Fibroblast of the aortic adventitia (primary cell): ENCODE results near the gene MEF2C. TPM values are rescaled to one million over a fixed set of nuclear protein-coding genes. Genes with fewer than 3 reads are reported as not detected.
"Not testable (repeated sequence)": the region's sequence is repeated elsewhere in the genome, so short reads cannot be mapped to it uniquely, and the experiment has no call there.

Source experiments
- DNase-seq: peaks from one replicate; pipeline ENCODE4 v3.0.0-alpha.2; 2010; ENCODE audit warnings: low read depth
- H3K4me3 ChIP-seq: 2 replicates; pipeline ENCODE4 v1.5.1; 2011; ENCODE audit warnings: low read depth, mild to moderate bottlenecking, control low read depth, low read length, moderate library complexity
- total RNA-seq: library from RNA; depleted of rRNA; stranded (reverse); fragments of >200 nt; gene quantifications from 2 replicates; pipeline ENCODE4 v1.2.3, GENCODE V29; 2012; ENCODE audit warnings: low replicate concordance
- TF ChIP-seq, protein P1 (sequence below): IDR thresholded peaks from 2 replicates; pipeline ENCODE4 v1.5.1; 2011; ENCODE audit warnings: mild to moderate bottlenecking, low read length, control low read depth, inconsistent platforms; ENCODE audit not compliant: insufficient read depth

MEF2C gene
- total RNA-seq, 1 donor, result 38.6 TPM

DNA sequence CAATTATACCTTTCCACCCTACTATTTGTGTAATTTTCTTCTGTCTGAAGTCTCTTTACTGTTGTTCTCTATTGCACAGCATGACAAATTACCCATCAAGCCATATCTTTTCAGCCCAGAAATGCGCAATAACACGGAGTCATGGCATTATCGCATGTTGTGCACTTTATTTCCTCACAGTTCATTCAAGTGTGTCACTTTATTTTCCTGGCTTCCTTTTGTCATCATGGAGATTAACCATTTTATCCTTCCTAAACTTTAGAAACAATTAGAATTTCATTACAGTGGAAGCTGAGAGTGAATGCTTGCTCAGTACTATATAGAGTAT lies 41.3 kb upstream of the MEF2C start:
- DNase-seq, result no peak
- TF ChIP-seq, protein P1, sequence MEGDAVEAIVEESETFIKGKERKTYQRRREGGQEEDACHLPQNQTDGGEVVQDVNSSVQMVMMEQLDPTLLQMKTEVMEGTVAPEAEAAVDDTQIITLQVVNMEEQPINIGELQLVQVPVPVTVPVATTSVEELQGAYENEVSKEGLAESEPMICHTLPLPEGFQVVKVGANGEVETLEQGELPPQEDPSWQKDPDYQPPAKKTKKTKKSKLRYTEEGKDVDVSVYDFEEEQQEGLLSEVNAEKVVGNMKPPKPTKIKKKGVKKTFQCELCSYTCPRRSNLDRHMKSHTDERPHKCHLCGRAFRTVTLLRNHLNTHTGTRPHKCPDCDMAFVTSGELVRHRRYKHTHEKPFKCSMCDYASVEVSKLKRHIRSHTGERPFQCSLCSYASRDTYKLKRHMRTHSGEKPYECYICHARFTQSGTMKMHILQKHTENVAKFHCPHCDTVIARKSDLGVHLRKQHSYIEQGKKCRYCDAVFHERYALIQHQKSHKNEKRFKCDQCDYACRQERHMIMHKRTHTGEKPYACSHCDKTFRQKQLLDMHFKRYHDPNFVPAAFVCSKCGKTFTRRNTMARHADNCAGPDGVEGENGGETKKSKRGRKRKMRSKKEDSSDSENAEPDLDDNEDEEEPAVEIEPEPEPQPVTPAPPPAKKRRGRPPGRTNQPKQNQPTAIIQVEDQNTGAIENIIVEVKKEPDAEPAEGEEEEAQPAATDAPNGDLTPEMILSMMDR, result no peak
- H3K4me3 ChIP-seq, result no peak overlapping the region

DNA sequence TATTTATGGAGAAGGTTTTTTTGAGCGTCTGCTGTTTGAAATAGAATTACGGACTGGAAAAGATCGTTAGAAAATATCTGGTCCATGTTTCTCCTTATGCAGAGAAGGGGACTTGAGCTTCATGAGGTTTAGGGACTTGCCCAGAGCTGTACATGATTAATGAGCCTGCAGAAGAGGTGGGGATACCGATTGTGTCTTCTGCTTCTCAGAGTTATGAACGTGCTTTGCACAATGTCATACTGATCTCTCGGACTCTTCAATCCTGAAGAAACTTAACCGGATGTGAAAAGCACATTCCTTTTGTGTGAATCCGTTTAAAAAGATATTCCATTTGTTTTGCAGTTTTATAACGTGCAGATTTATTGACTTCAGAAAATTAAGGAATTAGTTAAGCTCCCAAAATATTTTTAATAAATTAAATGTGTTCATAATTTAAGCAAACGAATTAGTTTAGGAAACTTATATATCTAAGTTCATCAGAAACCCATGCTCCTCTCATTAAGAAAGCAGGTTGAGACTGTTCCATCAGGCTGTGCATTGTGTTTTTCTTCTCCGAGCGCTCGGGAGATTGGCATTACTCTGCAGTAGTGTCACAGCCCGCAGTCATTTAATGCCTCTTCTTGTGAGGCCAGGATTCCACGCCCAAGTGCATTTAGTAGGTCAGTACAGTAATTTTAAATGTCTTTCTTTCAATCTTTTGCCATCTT lies 40.8 kb upstream of the MEF2C start:
- DNase-seq, result no peak
- H3K4me3 ChIP-seq, result no peak overlapping the region

DNA sequence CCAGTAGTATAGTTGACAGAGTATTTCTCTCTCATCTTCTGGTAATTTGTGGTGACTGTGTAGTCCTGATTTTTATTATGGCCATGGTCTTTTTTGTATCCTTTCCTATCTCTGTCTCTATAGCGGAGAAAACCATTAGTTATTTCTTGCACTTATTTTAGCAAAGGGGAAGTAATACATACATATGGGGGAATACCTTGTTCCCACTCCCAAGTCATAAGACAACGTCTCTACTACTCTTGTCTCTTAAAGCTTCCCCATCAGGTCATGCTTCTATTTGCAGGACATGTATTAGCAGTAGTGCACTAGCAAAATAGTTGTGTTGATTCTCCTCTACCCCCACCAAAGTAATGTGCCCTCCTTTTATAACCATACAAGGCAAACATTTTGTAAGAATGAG lies 29.8 kb upstream of the MEF2C start:
- not testable (repeated sequence) for H3K4me3 ChIP-seq, DNase-seq

More for the DNA sequence above, 40.8 kb upstream of the MEF2C start:
- TF ChIP-seq, protein P1, result no peak

DNA sequence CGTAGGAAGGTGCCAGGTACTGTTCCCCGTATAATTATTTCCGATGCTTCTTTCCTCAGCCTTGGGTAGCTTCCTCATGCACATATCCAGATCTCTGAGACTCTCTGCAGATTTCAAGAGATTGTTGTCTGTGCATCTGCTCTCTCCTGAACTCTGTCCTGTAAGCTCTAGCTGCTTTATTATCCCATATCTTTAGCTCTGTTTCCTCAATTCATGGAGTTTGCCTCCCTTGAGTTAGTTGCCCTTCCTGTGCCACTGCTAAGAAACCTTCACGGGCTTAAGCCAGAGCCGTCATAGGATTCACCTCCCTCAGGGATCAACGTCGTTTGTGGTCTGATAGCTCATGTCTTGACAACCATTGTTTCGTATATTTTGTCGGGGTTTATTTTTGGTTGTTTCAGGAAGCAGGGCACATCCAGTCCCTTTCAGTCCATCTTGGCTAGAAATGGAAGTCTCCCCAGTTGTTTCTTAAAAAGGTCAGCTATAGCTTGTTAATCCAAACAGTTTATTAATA lies 28.1 kb upstream of the MEF2C start:
- not testable (repeated sequence) for DNase-seq, H3K4me3 ChIP-seq

DNA sequence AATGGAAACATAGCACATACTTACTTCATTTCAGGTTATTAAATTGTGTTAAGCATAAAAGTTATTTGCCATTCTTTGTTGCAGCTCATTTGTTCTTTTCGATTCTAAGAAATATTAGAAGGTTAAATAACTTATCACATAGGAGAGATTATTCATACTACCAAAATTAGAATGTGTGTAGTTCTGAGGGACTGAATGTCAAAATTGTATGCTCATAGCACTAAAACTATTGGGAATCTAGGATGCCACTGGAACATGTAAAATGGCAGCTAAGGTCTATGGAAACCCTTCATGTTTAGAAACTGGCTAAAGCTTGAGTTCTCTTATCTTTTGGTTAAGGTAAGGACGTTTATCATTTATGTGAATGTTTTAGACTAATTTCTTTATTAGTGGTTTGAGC lies 21.5 kb upstream of the MEF2C start:
- not testable (repeated sequence) for DNase-seq, H3K4me3 ChIP-seq

DNA sequence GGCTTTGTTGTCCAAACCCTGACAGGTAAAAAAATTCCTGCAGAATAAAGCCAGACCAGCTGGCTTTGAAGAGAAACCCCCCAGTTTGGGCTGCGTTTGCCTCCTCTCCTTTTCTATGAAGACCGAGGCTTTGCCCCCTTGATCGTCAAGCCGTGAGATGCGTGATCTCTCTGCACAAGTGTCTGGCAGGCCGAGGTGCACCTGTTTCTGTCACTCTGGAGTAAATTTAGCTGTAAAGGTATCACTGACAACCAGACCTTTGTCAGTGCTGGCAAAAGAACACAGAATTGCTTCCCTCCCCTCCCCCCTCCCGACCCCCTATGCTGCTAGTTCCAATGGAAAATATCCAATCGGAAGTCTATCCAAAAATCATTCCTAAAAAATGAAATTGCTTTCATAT lies 21.0 kb upstream of the MEF2C start:
- not testable (repeated sequence) for DNase-seq, H3K4me3 ChIP-seq

DNA sequence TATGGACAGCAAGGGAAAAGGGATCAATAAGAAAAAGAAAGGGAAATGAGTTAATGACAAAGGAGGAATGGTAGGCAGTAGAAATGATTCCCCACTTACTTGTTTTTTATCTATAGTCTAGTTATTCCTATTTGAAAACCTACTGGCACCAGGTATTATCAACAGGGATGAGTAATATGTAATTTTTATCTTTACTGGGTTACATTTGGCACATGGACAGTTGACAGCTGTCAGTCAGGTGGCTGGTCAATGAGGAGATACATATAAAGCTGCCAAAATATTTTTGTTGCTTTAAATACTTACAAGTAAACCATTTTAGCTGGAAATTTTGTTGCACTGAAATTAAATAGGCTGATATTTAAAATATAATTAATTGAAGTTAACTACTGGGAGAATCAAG lies 18.1 kb upstream of the MEF2C start:
- not testable (repeated sequence) for DNase-seq, H3K4me3 ChIP-seq

DNA sequence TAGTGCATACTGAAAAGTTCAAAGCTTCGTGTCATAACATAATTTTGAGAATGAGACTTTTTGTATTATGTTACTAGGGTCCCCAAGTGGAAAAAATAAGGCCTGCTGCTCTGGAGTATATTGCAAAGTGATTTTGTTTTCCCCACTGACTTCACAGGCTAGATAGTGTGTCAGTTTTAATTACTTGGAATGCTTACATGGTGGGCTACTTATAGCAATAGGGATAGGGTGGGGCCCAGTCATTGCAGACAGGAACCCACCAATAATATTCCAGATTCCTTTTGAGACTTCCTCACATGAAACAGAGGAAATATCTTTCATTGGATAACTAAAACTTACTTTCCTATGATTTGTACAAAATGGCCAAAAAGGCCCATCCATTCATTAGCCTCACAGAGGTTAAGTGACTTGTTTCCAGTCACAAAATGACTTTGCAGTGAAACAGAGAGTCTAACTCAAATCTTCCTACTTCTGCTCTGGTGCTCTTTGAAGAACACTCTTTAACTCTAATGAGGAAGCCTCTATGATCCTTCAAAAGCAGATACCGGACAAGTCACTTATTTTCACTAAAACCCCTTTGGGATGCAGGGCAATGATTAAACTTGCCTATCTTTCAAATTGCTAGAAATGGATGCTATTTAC lies 16.2 kb upstream of the MEF2C start:
- TF ChIP-seq, protein P1, result no peak
- H3K4me3 ChIP-seq, result no peak overlapping the region
- DNase-seq, result no peak

DNA sequence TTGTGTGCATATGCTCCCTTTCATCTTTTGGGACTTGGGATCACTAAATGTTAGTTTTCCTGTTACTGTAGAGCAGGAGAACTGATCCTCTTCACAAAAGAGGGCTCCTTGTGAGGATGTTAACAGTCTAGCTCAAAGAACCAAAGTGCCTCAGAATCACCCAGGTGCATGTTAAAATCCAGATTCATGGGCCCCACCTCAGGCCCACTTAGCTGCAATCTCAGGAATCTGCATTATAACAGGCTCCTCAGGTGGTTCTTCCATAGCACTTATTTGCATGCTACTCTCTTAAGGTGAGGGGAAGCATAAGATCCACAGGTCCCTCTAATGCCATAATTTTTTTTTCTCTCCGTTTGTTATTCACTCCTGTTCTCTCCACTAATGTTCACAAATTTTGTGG lies 14.8 kb upstream of the MEF2C start:
- TF ChIP-seq, protein P1, result no peak
- DNase-seq, result no peak
- no peak overlapping the region for H3K4me3 ChIP-seq
